ENCODE data around the gene ARL11.
A peak's percentile ranks its signal among the peaks of the same experiment; 100 is the strongest.

ARL11 gene

DNA sequence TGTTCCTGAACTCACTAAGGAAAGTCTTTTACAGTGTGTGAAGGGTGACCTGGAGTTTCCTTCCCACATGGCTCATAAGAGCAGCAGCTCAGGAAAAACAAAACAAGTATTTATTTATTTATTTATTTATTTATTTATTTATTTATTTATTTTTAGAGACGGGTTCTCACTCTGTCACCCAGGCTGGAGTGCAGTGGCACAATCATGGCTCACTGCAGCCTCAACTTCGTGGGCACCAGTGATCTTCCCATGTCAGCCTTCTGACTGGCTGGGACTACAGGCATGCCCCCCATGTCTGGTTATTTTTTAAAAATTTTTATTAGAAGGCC lies 10.4 kb downstream of the ARL11 start:
- DNase-seq (ENCODE audit: insufficient read length, low spot score) (no peak), FAIRE-seq (no peak)
- TF ChIP-seq, protein P1, sequence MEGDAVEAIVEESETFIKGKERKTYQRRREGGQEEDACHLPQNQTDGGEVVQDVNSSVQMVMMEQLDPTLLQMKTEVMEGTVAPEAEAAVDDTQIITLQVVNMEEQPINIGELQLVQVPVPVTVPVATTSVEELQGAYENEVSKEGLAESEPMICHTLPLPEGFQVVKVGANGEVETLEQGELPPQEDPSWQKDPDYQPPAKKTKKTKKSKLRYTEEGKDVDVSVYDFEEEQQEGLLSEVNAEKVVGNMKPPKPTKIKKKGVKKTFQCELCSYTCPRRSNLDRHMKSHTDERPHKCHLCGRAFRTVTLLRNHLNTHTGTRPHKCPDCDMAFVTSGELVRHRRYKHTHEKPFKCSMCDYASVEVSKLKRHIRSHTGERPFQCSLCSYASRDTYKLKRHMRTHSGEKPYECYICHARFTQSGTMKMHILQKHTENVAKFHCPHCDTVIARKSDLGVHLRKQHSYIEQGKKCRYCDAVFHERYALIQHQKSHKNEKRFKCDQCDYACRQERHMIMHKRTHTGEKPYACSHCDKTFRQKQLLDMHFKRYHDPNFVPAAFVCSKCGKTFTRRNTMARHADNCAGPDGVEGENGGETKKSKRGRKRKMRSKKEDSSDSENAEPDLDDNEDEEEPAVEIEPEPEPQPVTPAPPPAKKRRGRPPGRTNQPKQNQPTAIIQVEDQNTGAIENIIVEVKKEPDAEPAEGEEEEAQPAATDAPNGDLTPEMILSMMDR (IDR thresholded peaks at IDR 0.05; ENCODE audit: insufficient read depth, missing control alignments), result no peak

DNA sequence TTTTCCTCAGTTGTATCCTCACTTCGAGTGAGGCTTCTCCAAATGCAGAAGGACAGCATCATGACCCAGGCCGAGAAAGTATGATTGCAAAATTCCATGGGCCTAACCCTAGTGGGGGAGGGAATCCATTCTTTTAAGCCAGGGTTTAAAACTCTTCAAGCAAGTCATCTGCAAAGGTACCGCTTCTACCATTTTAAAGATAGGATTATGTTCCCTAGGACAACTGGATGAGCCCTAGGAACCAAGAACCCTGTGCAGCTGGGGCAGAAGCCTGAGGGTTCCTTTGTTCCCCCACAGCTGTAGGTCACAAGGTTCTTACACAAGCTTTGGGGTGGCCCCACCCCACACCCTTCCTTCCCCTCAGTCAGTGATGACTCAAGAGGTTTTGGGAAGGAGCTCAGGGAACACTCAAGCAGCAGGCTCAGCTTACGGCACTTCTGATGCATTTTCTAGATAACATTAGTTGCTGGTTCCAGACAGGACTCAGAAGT lies 13.5 kb downstream of the ARL11 start:
- TF ChIP-seq, protein P1 (IDR thresholded peaks at IDR 0.05; ENCODE audit: insufficient read depth, missing control alignments), result no peak
- FAIRE-seq (no peak), DNase-seq (ENCODE audit: insufficient read length, low spot score) (no peak)

DNA sequence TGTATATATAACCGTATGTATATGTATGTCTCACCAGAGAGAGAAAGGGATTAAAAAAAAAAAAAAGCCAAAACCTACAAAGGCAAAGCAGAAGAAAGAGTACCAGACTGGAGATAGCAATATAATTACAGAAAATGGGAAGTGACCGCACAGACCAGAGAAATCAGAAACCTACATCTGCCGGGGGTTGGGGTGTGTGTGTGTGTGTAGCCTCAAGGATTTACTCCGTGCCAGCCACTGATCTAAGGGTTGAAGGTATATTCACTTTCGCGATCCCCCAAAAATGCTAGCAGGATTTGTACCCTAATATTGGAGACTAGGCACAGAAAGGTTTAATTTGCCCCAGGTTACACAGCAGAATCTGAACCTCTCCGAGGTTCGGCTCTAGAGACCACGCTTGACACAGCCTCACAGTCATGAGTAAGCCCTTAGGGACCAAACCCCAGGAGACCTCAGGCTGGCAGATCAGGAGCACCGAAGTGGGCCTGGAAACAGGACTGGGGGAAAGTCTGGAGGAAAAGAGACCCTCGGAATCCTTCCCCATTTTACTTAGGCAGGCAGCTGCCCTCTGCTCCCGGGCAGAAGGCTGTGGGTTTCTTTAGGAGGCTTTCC lies 14.8 kb downstream of the ARL11 start:
- no peak for FAIRE-seq
- TF ChIP-seq, protein P1 (IDR thresholded peaks at IDR 0.05; ENCODE audit: insufficient read depth, missing control alignments), result no peak
- DNase-seq (ENCODE audit: insufficient read length, low spot score), result no peak

DNA sequence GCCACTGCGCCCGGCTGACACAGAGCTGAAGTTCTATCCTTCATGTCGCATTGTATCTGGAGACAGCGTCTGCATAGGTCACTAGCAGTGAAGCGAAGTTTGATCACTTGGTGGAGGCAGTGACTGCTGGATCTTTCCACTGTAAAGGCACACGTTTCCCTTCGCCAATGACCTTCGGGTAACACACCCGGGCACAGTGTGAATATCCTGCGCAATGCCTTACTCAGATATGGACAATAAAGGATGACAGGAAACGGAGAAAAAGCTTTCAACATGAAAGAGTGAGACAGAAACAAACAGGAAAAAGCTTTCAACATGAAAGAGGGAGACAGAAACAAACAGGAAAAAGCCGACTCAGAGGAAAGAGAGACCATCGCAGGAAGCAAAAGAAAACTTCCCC lies 17.1 kb downstream of the ARL11 start:
- TF ChIP-seq, protein P1 (IDR thresholded peaks at IDR 0.05; ENCODE audit: insufficient read depth, missing control alignments), result no peak
- FAIRE-seq (no peak), DNase-seq (ENCODE audit: insufficient read length, low spot score) (no peak)

DNA sequence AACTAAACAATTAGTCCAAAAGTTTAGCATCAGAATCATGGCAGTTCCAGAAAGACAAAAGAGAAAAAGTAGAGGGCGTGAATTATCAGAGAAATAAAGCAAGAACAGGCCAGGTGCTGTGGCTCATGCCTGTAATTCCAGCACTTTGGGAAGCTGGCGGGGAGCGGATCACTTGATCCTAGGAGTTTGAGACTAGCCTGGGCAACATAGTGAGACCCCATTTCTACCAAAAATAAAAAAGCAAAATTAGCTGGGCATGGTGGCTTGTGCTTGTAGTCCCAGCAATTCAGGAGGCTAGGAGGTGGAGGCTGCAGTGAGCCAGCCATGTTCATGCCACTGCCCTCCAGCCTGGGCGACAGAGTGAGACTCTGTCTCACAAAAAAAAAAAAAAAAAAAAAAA lies 18.4 kb downstream of the ARL11 start:
- FAIRE-seq (no peak), DNase-seq (ENCODE audit: insufficient read length, low spot score) (no peak)
- TF ChIP-seq, protein P1 (IDR thresholded peaks at IDR 0.05; ENCODE audit: insufficient read depth, missing control alignments), result no peak

DNA sequence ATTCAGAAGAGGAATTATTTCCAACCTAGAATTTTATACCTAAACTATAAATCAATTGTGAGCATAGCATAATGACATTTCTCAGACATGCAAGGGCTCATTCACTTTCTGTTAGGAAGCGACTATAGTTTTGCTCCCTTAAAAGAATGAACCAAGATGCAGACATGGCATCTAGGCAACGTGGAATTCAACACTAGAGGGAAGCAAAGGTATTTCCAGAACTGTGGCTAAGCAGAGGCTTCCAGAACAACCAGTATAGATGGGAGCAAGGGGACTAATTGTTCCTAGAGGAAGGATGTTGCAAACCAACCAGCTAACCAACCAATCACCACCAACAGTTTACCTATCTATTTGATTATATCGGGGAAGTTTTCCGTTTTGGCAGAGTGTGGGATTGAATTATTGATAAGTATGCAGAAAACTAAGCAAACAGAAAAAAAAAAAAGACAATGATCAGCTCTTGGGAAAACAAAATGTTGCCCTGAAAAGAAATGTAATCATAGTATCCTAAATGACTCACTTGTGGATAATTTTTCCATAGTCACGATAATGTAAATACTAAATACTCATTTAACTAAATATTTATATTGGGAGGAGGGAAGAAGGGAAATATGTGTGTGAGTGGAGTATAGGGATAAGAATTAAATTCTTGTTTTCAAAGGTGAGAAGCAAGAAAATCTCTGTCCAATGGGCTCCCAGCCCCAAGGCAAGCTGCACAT lies 21.1 kb downstream of the ARL11 start:
- TF ChIP-seq, protein P1 (IDR thresholded peaks at IDR 0.05; ENCODE audit: insufficient read depth, missing control alignments), result peak; percentile 34
- DNase-seq (ENCODE audit: insufficient read length, low spot score) (no peak), FAIRE-seq (peak; percentile 48)

DNA sequence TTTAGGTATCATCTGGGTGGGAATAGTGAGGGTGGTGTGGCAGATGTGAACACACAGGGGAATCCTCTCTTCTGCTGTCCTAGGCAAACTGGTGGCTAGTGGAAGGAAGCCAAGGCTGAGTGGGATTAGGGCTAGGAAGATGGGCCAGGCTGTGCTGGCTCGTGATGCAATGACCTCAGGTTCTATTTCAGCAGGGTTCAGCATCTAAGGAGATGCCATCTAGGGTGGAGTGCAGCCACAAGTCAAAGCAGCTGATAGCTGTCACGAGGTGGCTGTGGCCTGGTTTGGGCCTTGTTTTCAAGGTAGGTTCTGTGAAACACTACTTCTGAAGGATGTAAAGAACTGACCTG lies 21.6 kb downstream of the ARL11 start:
- no peak for FAIRE-seq
- TF ChIP-seq, protein P1 (IDR thresholded peaks at IDR 0.05; ENCODE audit: insufficient read depth, missing control alignments), result no peak
- DNase-seq (ENCODE audit: insufficient read length, low spot score), result no peak

Measured in D721Med (cell line).